CD4-positive, alpha-beta T cell treated with Interferon gamma for 1 hour (primary cell): Measurements from ENCODE around the gene GPC3.
"Not testable (repeated sequence)": the region's sequence is repeated elsewhere in the genome, so short reads cannot be mapped to it uniquely, and the experiment has no call there.

Experiments used
- DNase-seq: peaks from one replicate; pipeline ENCODE4 v3.0.0-alpha.2; 2020

Gene GPC3

GRCh38 chrX:133636009-133636408, 349.4 kb downstream of the GPC3 start:
- DNase-seq = no peak

GRCh38 chrX:133634416-133634815, 351.0 kb downstream of the GPC3 start:
- no peak for DNase-seq

- DNase-seq = no peak
Observed at GRCh38 chrX:133633950-133634349, 351.4 kb downstream of the GPC3 start.

GRCh38 chrX:133633162-133633561, 352.2 kb downstream of the GPC3 start:
- no peak for DNase-seq

- DNase-seq = no peak
Observed at GRCh38 chrX:133630362-133630761, 355.0 kb downstream of the GPC3 start.

GRCh38 chrX:133627673-133628072, 357.7 kb downstream of the GPC3 start:
- no peak for DNase-seq

GRCh38 chrX:133621384-133621783, 364.0 kb downstream of the GPC3 start:
- DNase-seq = not testable (repeated sequence)

- DNase-seq = no peak
Observed at GRCh38 chrX:133611676-133612075, 373.7 kb downstream of the GPC3 start.

- no peak for DNase-seq
Observed at GRCh38 chrX:133610056-133610455, 375.3 kb downstream of the GPC3 start.

- DNase-seq = no peak
Observed at GRCh38 chrX:133609166-133609565, 376.2 kb downstream of the GPC3 start.

GRCh38 chrX:133608406-133608805, 377.0 kb downstream of the GPC3 start:
- DNase-seq = no peak

GRCh38 chrX:133607419-133608348, 377.7 kb downstream of the GPC3 start:
- DNase-seq = no peak

GRCh38 chrX:133606990-133607389, 378.4 kb downstream of the GPC3 start:
- DNase-seq = no peak

- DNase-seq = no peak
Observed at GRCh38 chrX:133604801-133605200, 380.6 kb downstream of the GPC3 start.

GRCh38 chrX:133602881-133603280, 382.5 kb downstream of the GPC3 start:
- DNase-seq = no peak

GRCh38 chrX:133601116-133601515, 384.3 kb downstream of the GPC3 start:
- DNase-seq = no peak

GRCh38 chrX:133600536-133600935, 384.9 kb downstream of the GPC3 start:
- DNase-seq = no peak

GRCh38 chrX:133598601-133599335, 386.6 kb downstream of the GPC3 start:
- DNase-seq = no peak

- no peak for DNase-seq
Observed at GRCh38 chrX:133594156-133594555, 391.2 kb downstream of the GPC3 start.

GRCh38 chrX:133593531-133593930, 391.9 kb downstream of the GPC3 start:
- DNase-seq = no peak

GRCh38 chrX:133590703-133591505, 394.5 kb downstream of the GPC3 start:
- no peak for DNase-seq

- DNase-seq = no peak
Observed at GRCh38 chrX:133588827-133589226, 396.6 kb downstream of the GPC3 start.

GRCh38 chrX:133587818-133588217, 397.6 kb downstream of the GPC3 start:
- DNase-seq = no peak
